ENCODE results near the gene CEP78. TPM values are rescaled to one million over a fixed set of nuclear protein-coding genes. Genes with fewer than 3 reads are reported as not detected.

The CEP78 gene
- total RNA-seq, 1 experiment from 2014 or later = 10.1 TPM

GRCh38 chr9:78303377-78304062 lies 67.6 kb downstream of the CEP78 start:
- DNase-seq = no peak
- ChIA-PET POLR2A (no interaction called here), CTCF (no interaction called here)
- Histone ChIP-seq H3K4me1 (no peaks in the 10 kb centered on the region), H3K36me3 (ENCODE audit: control insufficient read depth, insufficient read depth, low read length) (no peaks in the 10 kb centered on the region), H3K27me3 (replicated peaks; ENCODE audit: control insufficient read depth, insufficient read depth, low read length) (no peaks in the 10 kb centered on the region), H3K4me3 (ENCODE audit: low read depth, low read length) (no peak overlapping the region), H3K9me3 (no peaks in the 10 kb centered on the region)
- Mint-ChIP-seq H3K27me3 (ENCODE audit: insufficient read depth, unreplicated experiment) (no peaks in the 10 kb centered on the region), H3K36me3 (ENCODE audit: insufficient read depth, unreplicated experiment) (peaks cover 53% of the 10 kb centered on the region), H3K4me3 (ENCODE audit: unreplicated experiment) (no peak overlapping the region), H3K9me3 (ENCODE audit: unreplicated experiment) (no peaks in the 10 kb centered on the region), H3K27ac (ENCODE audit: unreplicated experiment) (no peak overlapping the region), H3K4me1 (ENCODE audit: low read depth, unreplicated experiment) (no peaks in the 10 kb centered on the region)
- no peak for TF ChIP-seq CTCF (IDR thresholded peaks at IDR 0.05; ENCODE audit: insufficient read depth in 1 of 2, low read depth in 1 of 2, low read length in 1 of 2, severe bottlenecking in 1 of 2, unreplicated experiment in 1 of 2)
- no TSS peak for BruUV-seq (replicated peaks)
- intact Hi-C loops (cut with micrococcal nuclease; ENCODE audit: unreplicated experiment) = no loop called here

GRCh38 chr9:78304357-78304756 lies 68.5 kb downstream of the CEP78 start:
- POLR2A ChIA-PET = no interaction called here
- no TSS peak for BruUV-seq (replicated peaks)
- no peaks in the 10 kb centered on the region for H3K4me1 Mint-ChIP-seq (ENCODE audit: low read depth, unreplicated experiment)
- no peak overlapping the region for H3K4me3 Mint-ChIP-seq (ENCODE audit: unreplicated experiment)
- CTCF ChIA-PET = no interaction called here
- no peaks in the 10 kb centered on the region for H3K9me3 Mint-ChIP-seq (ENCODE audit: unreplicated experiment)
- no peaks in the 10 kb centered on the region for H3K36me3 ChIP-seq (ENCODE audit: control insufficient read depth, insufficient read depth, low read length)
- H3K27ac Mint-ChIP-seq (ENCODE audit: unreplicated experiment) = no peak overlapping the region
- no peaks in the 10 kb centered on the region for H3K27me3 ChIP-seq (replicated peaks; ENCODE audit: control insufficient read depth, insufficient read depth, low read length)
- TF ChIP-seq CTCF (IDR thresholded peaks at IDR 0.05; ENCODE audit: insufficient read depth in 1 of 2, low read depth in 1 of 2, low read length in 1 of 2, severe bottlenecking in 1 of 2, unreplicated experiment in 1 of 2) = no peak
- DNase-seq = no peak
- intact Hi-C loops (cut with micrococcal nuclease; ENCODE audit: unreplicated experiment) = no loop called here
- H3K27me3 Mint-ChIP-seq (ENCODE audit: insufficient read depth, unreplicated experiment) = no peaks in the 10 kb centered on the region
- H3K36me3 Mint-ChIP-seq (ENCODE audit: insufficient read depth, unreplicated experiment) = peaks cover 60% of the 10 kb centered on the region
- H3K4me3 ChIP-seq (ENCODE audit: low read depth, low read length) = no peak overlapping the region
- H3K9me3 ChIP-seq = no peaks in the 10 kb centered on the region
- no peaks in the 10 kb centered on the region for H3K4me1 ChIP-seq

GRCh38 chr9:78306222-78307076 lies 70.6 kb downstream of the CEP78 start:
- POLR2A ChIA-PET = no interaction called here

More at GRCh38 chr9:78306222-78307076, 70.6 kb downstream of the CEP78 start:
- H3K36me3 ChIP-seq (ENCODE audit: control insufficient read depth, insufficient read depth, low read length) = no peaks in the 10 kb centered on the region
- no peak for TF ChIP-seq CTCF (IDR thresholded peaks at IDR 0.05; ENCODE audit: insufficient read depth in 1 of 2, low read depth in 1 of 2, low read length in 1 of 2, severe bottlenecking in 1 of 2, unreplicated experiment in 1 of 2)
- no peaks in the 10 kb centered on the region for H3K9me3 Mint-ChIP-seq (ENCODE audit: unreplicated experiment)
- no peaks in the 10 kb centered on the region for H3K4me1 Mint-ChIP-seq (ENCODE audit: low read depth, unreplicated experiment)
- intact Hi-C loops (cut with micrococcal nuclease; ENCODE audit: unreplicated experiment) = no loop called here
- no peak overlapping the region for H3K4me3 Mint-ChIP-seq (ENCODE audit: unreplicated experiment)
- no peaks in the 10 kb centered on the region for H3K27me3 Mint-ChIP-seq (ENCODE audit: insufficient read depth, unreplicated experiment)
- no peak overlapping the region for H3K4me3 ChIP-seq (ENCODE audit: low read depth, low read length)
- H3K36me3 Mint-ChIP-seq (ENCODE audit: insufficient read depth, unreplicated experiment) = peaks cover 69% of the 10 kb centered on the region
- no peaks in the 10 kb centered on the region for H3K4me1 ChIP-seq
- no peaks in the 10 kb centered on the region for H3K9me3 ChIP-seq
- BruUV-seq (replicated peaks) = no TSS peak
- no peak for DNase-seq
- H3K27me3 ChIP-seq (replicated peaks; ENCODE audit: control insufficient read depth, insufficient read depth, low read length) = no peaks in the 10 kb centered on the region
- H3K27ac Mint-ChIP-seq (ENCODE audit: unreplicated experiment) = no peak overlapping the region
- CTCF ChIA-PET = no interaction called here

Measured in Caco-2 (cell line).